Large intestine (tissue), 3 donors: ENCODE data around the gene TMEM121B. TPM values are rescaled to one million over a fixed set of nuclear protein-coding genes. Genes with fewer than 3 reads are reported as not detected.

Experiments used
- DNase-seq, 2 donors: peaks; one replicate each; pipeline versions ENCODE4 v3.0.0 to v3.0.0-alpha.2; 2013
- H3K27ac ChIP-seq: one replicate; pipeline ENCODE4 v1.5.1; 2013; ENCODE audit warnings: low read length
- H3K27me3 ChIP-seq: 2 replicates; pipeline ENCODE4 v1.6.1; 2013; ENCODE audit warnings: low read length; ENCODE audit not compliant: control insufficient read depth, insufficient read depth
- H3K36me3 ChIP-seq: 2 replicates; pipeline ENCODE4 v1.6.1; 2013; ENCODE audit warnings: low read length; ENCODE audit not compliant: control insufficient read depth, insufficient read depth
- H3K4me1 ChIP-seq: one replicate; pipeline ENCODE4 v1.6.1; 2013; ENCODE audit warnings: low read length; ENCODE audit not compliant: control insufficient read depth, insufficient read depth
- H3K4me3 ChIP-seq: one replicate; pipeline ENCODE4 v1.5.1; 2013; ENCODE audit warnings: low read length
- H3K9me3 ChIP-seq: one replicate; pipeline ENCODE4 v1.6.1; 2013; ENCODE audit warnings: mild to moderate bottlenecking, low read depth, low read length, moderate library complexity; ENCODE audit not compliant: control insufficient read depth
- WGBS: methylation state at CpG from one replicate; pipeline ENCODE4 v1.1.5; 2013; ENCODE audit warnings: low lambda C conversion rate; ENCODE audit not compliant: insufficient coverage; 5-methylcytosine and 5-hydroxymethylcytosine counted together
- polyA plus RNA-seq: library from polyadenylated mRNA; unstranded; fragments of 120-200 nt; gene quantifications from one replicate; pipeline ENCODE4 v1.2.1, GENCODE V29; 2013

TMEM121B gene
- polyA plus RNA-seq, 1 donor, result 1.1 TPM

DNA sequence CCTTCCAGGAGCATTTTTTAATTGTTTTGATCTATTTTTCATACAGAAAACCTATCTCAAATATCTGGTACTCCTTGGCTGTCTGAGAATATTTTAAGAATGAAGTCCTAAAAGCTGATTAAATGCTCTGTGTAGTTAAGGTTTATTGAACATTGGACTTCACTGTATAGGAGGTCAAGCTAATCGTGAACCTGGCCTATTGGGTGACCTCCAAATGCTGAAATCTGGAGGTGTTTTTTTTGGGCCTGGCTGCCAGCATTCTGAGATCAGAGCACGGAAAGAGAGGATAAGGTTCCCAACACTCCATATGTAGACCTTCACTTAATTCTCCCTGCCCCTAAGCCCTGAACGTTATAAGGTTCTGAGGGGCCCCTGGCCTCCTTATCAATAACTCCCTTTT is 28.1 kb downstream of the TMEM121B start:
- Histone ChIP-seq H3K27ac (no peak overlapping the region), H3K36me3 (peaks cover 7% of the 10 kb centered on the region), H3K4me1 (no peaks in the 10 kb centered on the region), H3K4me3 (no peak overlapping the region), H3K9me3 (no peaks in the 10 kb centered on the region), H3K27me3 (no peaks in the 10 kb centered on the region)
- no CpG with 5 or more reads among the region's 3 CpGs for WGBS
- DNase-seq, result no peak

DNA sequence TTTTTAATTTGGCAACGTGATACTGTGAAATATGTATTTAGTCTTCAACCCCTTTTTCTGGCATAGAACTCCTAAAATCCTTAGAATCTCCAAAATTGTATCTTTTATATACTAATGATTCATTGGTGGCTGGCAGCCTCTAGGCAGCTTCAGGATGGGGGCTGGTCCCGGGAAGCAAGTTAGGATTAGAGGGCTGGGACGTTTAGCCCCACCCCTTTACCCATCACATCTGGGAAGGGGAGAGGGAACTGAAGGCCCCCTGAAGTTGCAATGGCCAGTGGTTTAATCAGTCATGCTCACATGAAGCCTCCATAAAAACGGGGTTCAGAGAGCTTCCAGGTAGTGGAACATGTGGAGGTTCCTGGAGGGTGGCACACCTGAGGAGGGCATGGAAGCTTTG is 29.3 kb downstream of the TMEM121B start:
- no peak overlapping the region for H3K4me3 ChIP-seq
- no peak for DNase-seq
- no peaks in the 10 kb centered on the region for H3K27me3 ChIP-seq
- no peaks in the 10 kb centered on the region for H3K4me1 ChIP-seq
- 83% methylated on average over 1 of the region's 4 CpGs for WGBS
- no peaks in the 10 kb centered on the region for H3K9me3 ChIP-seq
- no peak overlapping the region for H3K27ac ChIP-seq
- H3K36me3 ChIP-seq, result no peaks in the 10 kb centered on the region

DNA sequence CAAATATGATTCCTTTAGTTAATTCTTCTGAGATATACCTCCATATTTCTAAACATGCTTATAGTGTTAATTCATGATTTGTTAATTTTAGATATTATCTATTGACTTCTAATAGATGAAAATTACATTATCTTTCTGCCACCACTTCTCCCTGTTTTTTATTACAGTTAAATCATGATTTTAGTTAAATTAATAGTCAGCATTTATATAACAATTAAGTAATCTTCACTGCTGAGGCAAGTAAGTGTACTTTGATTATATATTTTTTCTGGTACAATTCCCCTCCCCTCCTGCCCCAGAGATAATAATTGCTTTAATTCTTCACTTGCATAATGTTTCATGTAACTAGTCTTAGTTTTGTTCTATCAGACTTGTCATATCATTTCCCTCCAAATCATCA is 30.6 kb downstream of the TMEM121B start:
- H3K27me3 ChIP-seq, result peaks cover 5% of the 10 kb centered on the region
- no peaks in the 10 kb centered on the region for H3K9me3 ChIP-seq
- H3K27ac ChIP-seq, result no peak overlapping the region
- no peaks in the 10 kb centered on the region for H3K36me3 ChIP-seq
- no peak overlapping the region for H3K4me3 ChIP-seq
- no peak for DNase-seq
- no peaks in the 10 kb centered on the region for H3K4me1 ChIP-seq

DNA sequence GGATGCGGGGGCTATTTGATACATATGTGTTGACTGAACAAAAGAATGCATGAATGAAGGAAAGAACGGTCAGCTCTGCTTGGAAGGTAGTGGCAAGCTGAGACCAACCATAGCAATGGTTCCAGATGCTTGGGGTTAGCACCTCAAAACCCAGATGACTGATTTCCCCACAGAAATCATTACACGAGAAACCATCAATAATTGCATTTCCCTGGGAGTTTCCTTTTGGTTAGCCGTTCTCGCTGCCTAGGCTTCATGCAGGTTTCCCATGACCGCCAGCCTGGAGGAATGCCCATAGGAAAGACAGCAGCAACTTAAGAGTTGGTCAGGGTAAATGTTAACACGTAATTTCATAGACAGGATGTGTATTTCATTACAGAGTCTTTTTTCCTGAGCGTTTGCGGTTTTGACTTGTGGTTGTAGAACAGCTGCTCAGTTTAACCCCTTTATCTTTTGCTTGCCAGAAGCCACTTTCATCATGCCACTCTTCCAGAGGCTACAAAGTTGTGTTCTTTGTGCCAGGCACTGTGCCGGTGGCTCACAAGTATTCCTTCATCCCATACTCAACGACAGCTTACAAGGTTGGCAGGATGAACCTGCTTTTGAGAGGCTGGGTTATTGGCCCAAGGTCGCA is 33.5 kb downstream of the TMEM121B start:
- Histone ChIP-seq H3K9me3 (no peaks in the 10 kb centered on the region), H3K27ac (no peak overlapping the region), H3K36me3 (no peaks in the 10 kb centered on the region), H3K4me3 (no peak overlapping the region), H3K27me3 (peaks cover 11% of the 10 kb centered on the region), H3K4me1 (no peaks in the 10 kb centered on the region)
- DNase-seq, result no peak
- no CpG with 5 or more reads among the region's 12 CpGs for WGBS

DNA sequence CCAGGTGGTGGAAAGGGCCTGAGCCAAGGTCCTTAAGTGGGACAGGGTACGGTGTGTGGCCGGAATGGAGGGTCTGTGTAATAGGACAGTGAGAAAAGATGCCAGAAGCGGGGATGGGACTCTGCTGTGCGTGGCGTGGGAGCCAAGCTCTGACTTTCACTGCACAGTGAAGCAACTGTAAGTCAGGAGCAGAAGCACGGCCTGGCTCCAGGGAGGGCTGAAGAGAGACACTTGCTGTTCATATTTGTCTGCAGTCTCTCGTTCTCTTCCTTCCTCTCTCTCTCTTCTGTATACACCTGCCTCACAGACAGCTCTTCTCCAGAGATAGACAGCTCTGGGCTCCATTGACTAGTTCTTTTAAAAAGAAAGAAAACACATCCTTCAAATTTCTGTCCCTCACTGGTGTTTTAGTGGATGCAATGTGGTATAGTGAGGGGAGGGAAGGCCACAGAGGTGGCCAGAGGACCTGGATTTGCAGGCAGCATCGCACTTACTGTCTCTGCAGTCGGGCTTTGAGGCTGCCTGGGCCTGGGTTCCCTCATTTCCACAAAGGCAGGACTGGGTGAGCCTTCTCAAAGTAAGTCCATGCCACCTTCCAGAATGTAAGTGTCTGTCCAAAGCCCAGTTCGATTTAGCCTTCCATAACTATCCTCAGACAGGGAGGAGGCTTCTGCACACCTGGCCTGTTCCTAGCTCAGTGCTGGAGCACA is 34.2 kb downstream of the TMEM121B start:
- no CpG with 5 or more reads among the region's 10 CpGs for WGBS
- Histone ChIP-seq H3K27me3 (peaks cover 11% of the 10 kb centered on the region), H3K36me3 (no peaks in the 10 kb centered on the region), H3K9me3 (no peaks in the 10 kb centered on the region), H3K4me1 (no peaks in the 10 kb centered on the region), H3K27ac (no peak overlapping the region), H3K4me3 (no peak overlapping the region)
- no peak for DNase-seq

DNA sequence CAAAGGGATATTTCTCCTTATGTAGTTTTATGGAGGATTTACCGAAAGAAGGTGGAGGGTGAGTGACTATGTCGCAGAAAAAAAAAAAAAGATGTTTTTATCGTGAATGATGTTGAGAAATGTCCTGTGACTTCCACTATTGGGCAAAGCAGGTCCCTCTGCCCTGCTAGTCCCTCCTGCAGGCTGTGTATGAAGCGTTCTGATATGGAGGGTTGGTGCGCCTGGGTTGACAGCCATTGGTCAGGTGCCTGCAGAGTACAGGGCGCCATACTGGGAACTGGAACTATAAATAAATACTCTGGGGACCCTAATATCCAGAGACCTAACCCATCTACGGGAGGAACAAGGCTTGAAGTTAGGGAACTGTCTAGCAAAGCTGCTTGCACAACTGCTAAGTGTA is 34.9 kb downstream of the TMEM121B start:
- WGBS, result 100% methylated on average over 1 of the region's 7 CpGs
- no peaks in the 10 kb centered on the region for H3K4me1 ChIP-seq
- no peaks in the 10 kb centered on the region for H3K9me3 ChIP-seq
- H3K27me3 ChIP-seq, result peaks cover 11% of the 10 kb centered on the region
- DNase-seq, result no peak
- H3K4me3 ChIP-seq, result no peak overlapping the region
- H3K36me3 ChIP-seq, result no peaks in the 10 kb centered on the region
- no peak overlapping the region for H3K27ac ChIP-seq

DNA sequence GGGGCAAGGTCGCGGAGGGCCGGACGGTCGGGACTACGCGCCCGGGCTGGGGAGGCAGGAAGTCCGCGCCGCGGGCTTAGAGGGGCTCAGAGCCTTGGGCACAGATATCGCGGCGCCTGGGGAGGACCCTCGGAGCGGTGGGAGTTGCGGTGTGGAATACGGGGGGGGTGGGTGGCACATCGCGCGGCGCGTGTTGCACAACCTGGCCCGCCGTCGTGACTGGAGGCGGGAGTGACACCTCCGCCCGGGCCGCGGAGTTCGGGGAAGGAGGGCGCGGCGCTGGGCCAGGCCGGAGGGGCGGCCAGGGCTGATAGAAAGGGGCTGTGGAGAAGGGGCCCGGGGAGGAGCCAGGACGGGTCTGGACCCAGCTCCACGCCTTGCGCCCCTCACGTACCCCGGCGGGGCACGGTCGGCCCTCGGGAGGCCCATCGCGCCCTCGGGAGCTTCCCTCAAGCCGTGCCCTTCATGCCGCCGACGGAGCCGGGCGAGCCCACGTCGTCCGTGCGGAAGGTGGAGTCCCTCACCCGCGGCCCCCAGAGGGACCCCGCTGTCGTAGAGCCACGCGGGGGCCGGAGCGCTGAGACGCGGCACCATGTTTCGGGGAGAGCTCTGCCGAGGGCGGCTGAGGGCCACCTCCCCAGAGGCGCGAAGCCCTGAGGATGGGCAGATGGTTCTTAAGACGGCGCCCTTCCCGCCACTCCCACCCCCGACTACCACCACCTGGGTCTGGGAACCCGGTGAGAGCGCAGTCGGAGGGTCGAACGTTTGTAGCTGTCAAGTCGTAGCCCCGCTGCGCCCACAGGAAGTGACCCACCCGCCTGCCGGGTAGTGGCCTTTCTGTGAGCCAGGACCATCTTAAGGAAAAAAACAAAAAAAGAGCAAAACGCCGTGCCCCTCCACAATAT is 35.6 kb downstream of the TMEM121B start:
- H3K36me3 ChIP-seq, result no peaks in the 10 kb centered on the region
- H3K27ac ChIP-seq, result no peak overlapping the region
- H3K4me3 ChIP-seq, result peak overlapping the region; percentile 55
- H3K4me1 ChIP-seq, result no peaks in the 10 kb centered on the region
- WGBS, result no CpG with 5 or more reads among the region's 92 CpGs
- peak in 1 of 2 donors; percentile 55 for DNase-seq
- H3K27me3 ChIP-seq, result peaks cover 11% of the 10 kb centered on the region
- no peaks in the 10 kb centered on the region for H3K9me3 ChIP-seq

DNA sequence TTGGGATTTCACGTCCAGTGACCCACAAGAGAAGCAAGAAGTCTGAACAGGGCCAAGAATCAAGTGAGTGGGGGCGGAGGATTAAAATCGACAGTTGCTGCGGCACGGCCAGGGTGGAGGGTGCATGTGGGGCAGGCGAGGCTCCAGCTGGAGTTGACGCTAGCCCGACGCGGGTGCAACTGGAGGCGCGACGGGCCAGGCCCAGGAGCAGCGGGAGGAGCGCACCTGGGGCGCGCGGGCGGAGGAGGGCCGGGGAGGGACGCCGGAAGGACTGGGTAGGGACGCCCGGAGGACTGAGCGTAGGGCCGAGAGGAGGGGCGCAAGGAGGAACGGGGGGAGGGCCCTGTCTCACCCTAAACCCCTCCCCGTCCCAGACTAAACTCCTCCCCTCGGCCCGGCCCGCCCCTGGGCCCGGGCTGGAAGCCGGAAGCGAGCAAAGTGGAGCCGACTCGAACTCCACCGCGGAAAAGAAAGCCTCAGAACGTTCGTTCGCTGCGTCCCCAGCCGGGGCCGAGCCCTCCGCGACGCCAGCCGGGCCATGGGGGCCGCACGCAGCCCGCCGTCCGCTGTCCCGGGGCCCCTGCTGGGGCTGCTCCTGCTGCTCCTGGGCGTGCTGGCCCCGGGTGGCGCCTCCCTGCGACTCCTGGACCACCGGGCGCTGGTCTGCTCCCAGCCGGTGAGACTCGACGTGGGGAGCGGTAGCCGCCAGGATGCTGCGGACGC is 36.4 kb downstream of the TMEM121B start, which contains the start of gene IL17RA:
Gene IL17RA, plus strand, starts transcription at position 447 of the 723 bp plus-strand sequence. Its CDS starts 92 bp downstream, at position 539.
- no peaks in the 10 kb centered on the region for H3K9me3 ChIP-seq

DNA sequence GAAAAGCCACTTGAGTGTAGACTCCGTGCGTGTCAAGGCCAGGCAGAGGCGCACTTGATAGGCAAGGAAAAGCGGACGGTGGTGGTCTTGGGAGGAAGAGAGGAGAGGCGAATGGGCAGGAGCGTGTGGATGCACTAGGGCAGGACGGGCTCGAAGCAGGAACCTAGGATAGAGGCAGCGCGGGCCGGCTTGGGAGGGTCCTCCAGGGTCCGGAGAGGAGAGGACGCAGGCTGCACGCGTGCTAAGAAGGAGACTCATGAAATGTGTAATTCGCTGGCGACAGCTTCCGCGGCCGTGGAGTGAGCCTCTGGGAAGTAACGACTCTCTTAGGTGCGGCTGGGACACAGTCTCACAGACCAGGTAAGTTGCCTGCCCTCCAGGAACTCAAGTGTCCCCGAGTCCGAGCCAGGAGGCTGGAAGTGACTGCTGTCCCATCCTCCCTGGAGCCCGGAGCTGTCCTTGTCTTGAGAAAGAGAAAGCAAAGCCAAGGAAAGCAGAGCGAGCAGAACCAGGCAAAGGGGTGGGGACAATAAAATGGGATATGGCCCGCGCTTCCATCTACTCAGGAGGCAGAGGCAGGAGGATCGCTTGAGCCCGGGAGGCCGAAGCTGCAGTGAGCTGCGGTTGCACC is 37.2 kb downstream of the TMEM121B start:
- Histone ChIP-seq H3K27ac (no peak overlapping the region), H3K9me3 (no peaks in the 10 kb centered on the region), H3K4me1 (no peaks in the 10 kb centered on the region), H3K36me3 (no peaks in the 10 kb centered on the region), H3K4me3 (peak overlapping the region; percentile 55), H3K27me3 (peaks cover 11% of the 10 kb centered on the region)
- WGBS, result 85% methylated on average over 5 of the region's 33 CpGs
- no peak for DNase-seq

More for the DNA sequence above, 36.4 kb downstream of the TMEM121B start, which contains the start of gene IL17RA:
- WGBS, result no CpG with 5 or more reads among the region's 68 CpGs
- Histone ChIP-seq H3K27me3 (peaks cover 11% of the 10 kb centered on the region), H3K27ac (no peak within 1 kb of the TSS), H3K4me1 (no peaks in the 10 kb centered on the region), H3K36me3 (no peaks in the 10 kb centered on the region), H3K4me3 (peak within 1 kb of the TSS; percentile 55)
- DNase-seq, result peak; percentile 88 to 93
